Mucosa of rectum (tissue), 2 donors: Measurements from ENCODE around the gene TRAF2.

Experiments
- H3K27ac ChIP-seq, 2 donors: one replicate each; pipeline ENCODE4 v1.7.0; 2013; ENCODE audit warnings: inconsistent platforms in 2 of 2, low read depth in 2 of 2, low read length in 2 of 2
- H3K27me3 ChIP-seq, 2 donors: one replicate each; pipeline ENCODE4 v1.7.0; 2013; ENCODE audit warnings: low read length in 2 of 2; ENCODE audit not compliant: control insufficient read depth in 2 of 2, insufficient read depth in 2 of 2
- H3K36me3 ChIP-seq, 2 donors: one replicate each; pipeline ENCODE4 v1.7.0; 2013; ENCODE audit warnings: low read length in 2 of 2; ENCODE audit not compliant: control insufficient read depth in 2 of 2, insufficient read depth in 2 of 2
- H3K4me1 ChIP-seq, 2 donors: one replicate each; pipeline ENCODE4 v1.7.0; 2013; ENCODE audit warnings: low read length in 2 of 2, mild to moderate bottlenecking in 1 of 2; ENCODE audit not compliant: control insufficient read depth in 2 of 2, insufficient read depth in 2 of 2
- H3K4me3 ChIP-seq, 2 donors: one replicate each; pipeline ENCODE4 v1.7.0; 2013; ENCODE audit warnings: low read length in 2 of 2
- H3K9ac ChIP-seq, 2 donors: one replicate each; pipeline ENCODE4 v1.7.0; 2013; ENCODE audit warnings: low read length in 2 of 2, low read depth in 1 of 2, mild to moderate bottlenecking in 1 of 2
- H3K9me3 ChIP-seq, 2 donors: one replicate each; pipeline ENCODE4 v1.7.0; 2013; ENCODE audit warnings: low read length in 2 of 2; ENCODE audit not compliant: control insufficient read depth in 2 of 2
- donor health status: healthy.
- donor health status: Normal muscosa, but diverticular disease.

The TRAF2 gene

GRCh38 chr9:136854113-136854841 lies 32.0 kb upstream of the TRAF2 start:
- H3K4me1 ChIP-seq: peaks cover 39 to 42% of the 10 kb centered on the region in 2 donors
- no peak overlapping the region for H3K4me3 ChIP-seq
- H3K27me3 ChIP-seq: no peaks in the 10 kb centered on the region
- no peaks in the 10 kb centered on the region for H3K9me3 ChIP-seq
- no peak overlapping the region for H3K9ac ChIP-seq
- peaks cover 4 to 10% of the 10 kb centered on the region in 2 donors for H3K36me3 ChIP-seq
- no peak overlapping the region for H3K27ac ChIP-seq

DNA sequence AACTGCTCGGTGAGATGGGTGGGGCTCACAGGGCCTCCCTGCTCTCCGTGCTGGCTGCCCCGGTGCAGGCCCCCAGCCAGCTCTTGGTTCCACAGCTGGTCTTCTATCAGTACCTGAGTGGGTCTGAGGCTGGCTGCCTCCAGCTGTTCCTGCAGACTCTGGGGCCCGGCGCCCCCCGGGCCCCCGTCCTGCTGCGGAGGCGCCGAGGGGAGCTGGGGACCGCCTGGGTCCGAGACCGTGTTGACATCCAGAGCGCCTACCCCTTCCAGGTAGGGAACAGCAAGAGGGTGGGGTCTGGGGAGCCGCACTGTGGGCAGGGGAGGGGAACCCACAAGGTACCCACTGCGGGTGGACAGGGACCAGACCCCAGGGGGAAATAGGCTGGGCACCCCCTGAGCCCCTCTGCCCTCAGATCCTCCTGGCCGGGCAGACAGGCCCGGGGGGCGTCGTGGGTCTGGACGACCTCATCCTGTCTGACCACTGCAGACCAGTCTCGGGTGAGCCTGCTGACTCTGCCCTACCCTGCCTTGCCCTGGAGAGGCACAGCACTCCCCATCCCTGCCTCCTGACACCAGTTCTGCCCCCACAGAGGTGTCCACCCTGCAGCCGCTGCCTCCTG lies 31.4 kb upstream of the TRAF2 start:
- H3K27ac ChIP-seq: no peak overlapping the region
- no peaks in the 10 kb centered on the region for H3K9me3 ChIP-seq
- peaks cover 43 to 44% of the 10 kb centered on the region in 2 donors for H3K4me1 ChIP-seq
- no peak overlapping the region for H3K9ac ChIP-seq
- H3K4me3 ChIP-seq: no peak overlapping the region
- H3K27me3 ChIP-seq: no peaks in the 10 kb centered on the region
- peaks cover 4 to 10% of the 10 kb centered on the region in 2 donors for H3K36me3 ChIP-seq

GRCh38 chr9:136855461-136856078 lies 30.7 kb upstream of the TRAF2 start:
- H3K36me3 ChIP-seq: peaks cover 6 to 8% of the 10 kb centered on the region in 2 donors
- H3K27me3 ChIP-seq: no peaks in the 10 kb centered on the region

GRCh38 chr9:136856079-136856476 lies 30.2 kb upstream of the TRAF2 start:
- Histone ChIP-seq H3K4me1 (peaks cover 40 to 47% of the 10 kb centered on the region in 2 donors), H3K27ac (no peak overlapping the region), H3K27me3 (no peaks in the 10 kb centered on the region), H3K9me3 (no peaks in the 10 kb centered on the region), H3K36me3 (peaks cover 6% of the 10 kb centered on the region in 2 donors), H3K9ac (peak overlapping the region in 1 of 2 donors; percentile 20), H3K4me3 (no peak overlapping the region)

More at GRCh38 chr9:136855461-136856078, 30.7 kb upstream of the TRAF2 start:
- peak overlapping the region in 1 of 2 donors; percentile 20 for H3K9ac ChIP-seq
- peaks cover 42 to 44% of the 10 kb centered on the region in 2 donors for H3K4me1 ChIP-seq
- H3K9me3 ChIP-seq: no peaks in the 10 kb centered on the region
- H3K4me3 ChIP-seq: no peak overlapping the region
- H3K27ac ChIP-seq: no peak overlapping the region

DNA sequence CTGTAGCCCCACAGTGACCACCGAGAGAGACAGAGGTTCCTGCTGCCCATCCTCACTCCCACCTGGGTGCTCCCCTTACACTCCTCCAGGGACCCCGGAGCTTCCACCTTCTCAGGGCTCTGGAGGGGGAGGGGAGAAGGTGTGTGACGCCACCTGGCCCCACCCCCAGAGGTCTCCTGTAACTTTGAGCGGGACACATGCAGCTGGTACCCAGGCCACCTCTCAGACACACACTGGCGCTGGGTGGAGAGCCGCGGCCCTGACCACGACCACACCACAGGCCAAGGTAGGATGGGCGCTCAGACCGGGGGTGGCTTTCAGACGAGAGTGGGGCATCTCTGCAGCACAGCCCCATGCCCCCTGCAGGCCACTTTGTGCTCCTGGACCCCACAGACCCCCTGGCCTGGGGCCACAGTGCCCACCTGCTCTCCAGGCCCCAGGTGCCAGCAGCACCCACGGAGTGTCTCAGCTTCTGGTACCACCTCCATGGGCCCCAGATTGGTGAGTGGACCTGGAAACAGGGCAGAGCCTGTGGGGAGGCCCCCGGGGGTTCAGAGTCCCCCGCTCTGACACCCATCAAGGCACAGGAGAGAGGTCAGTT lies 29.7 kb upstream of the TRAF2 start:
- Histone ChIP-seq H3K36me3 (peaks cover 9 to 10% of the 10 kb centered on the region in 2 donors), H3K9me3 (no peaks in the 10 kb centered on the region), H3K27me3 (no peaks in the 10 kb centered on the region), H3K27ac (peak overlapping the region; percentile 95 to 96), H3K9ac (peak overlapping the region in 1 of 2 donors; percentile 80), H3K4me3 (no peak overlapping the region), H3K4me1 (peaks cover 45 to 53% of the 10 kb centered on the region in 2 donors)

DNA sequence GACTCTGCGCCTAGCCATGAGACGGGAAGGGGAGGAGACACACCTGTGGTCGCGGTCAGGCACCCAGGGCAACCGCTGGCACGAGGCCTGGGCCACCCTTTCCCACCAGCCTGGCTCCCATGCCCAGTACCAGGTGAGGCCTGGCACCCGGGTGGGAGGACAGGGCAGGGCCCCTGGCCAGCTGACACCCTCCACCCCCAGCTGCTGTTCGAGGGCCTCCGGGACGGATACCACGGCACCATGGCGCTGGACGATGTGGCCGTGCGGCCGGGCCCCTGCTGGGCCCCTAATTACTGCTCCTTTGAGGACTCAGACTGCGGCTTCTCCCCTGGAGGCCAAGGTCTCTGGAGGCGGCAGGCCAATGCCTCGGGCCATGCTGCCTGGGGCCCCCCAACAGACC lies 29.1 kb upstream of the TRAF2 start:
- Histone ChIP-seq H3K36me3 (peaks cover 14 to 15% of the 10 kb centered on the region in 2 donors), H3K4me1 (peaks cover 47 to 57% of the 10 kb centered on the region in 2 donors)

GRCh38 chr9:136857581-136858412 lies 28.5 kb upstream of the TRAF2 start:
- H3K27me3 ChIP-seq: no peaks in the 10 kb centered on the region
- H3K27ac ChIP-seq: peak overlapping the region; percentile 95 to 96
- no peaks in the 10 kb centered on the region for H3K9me3 ChIP-seq
- H3K4me1 ChIP-seq: peaks cover 47 to 57% of the 10 kb centered on the region in 2 donors
- H3K4me3 ChIP-seq: peak overlapping the region in 1 of 2 donors; percentile 16
- peak overlapping the region; percentile 52 to 80 for H3K9ac ChIP-seq
- peaks cover 21% of the 10 kb centered on the region in 2 donors for H3K36me3 ChIP-seq

More for the DNA sequence above, 29.1 kb upstream of the TRAF2 start:
- Histone ChIP-seq H3K4me3 (no peak overlapping the region), H3K27me3 (no peaks in the 10 kb centered on the region), H3K27ac (peak overlapping the region; percentile 95 to 96), H3K9ac (peak overlapping the region in 1 of 2 donors; percentile 80), H3K9me3 (no peaks in the 10 kb centered on the region)

- peak overlapping the region; percentile 95 to 96 for H3K27ac ChIP-seq
Observed at GRCh38 chr9:136858452-136858843, 27.9 kb upstream of the TRAF2 start.

More at GRCh38 chr9:136858452-136858843, 27.9 kb upstream of the TRAF2 start:
- peaks cover 27 to 28% of the 10 kb centered on the region in 2 donors for H3K36me3 ChIP-seq
- H3K4me3 ChIP-seq: peak overlapping the region in 1 of 2 donors; percentile 16
- no peaks in the 10 kb centered on the region for H3K27me3 ChIP-seq
- H3K4me1 ChIP-seq: peaks cover 47 to 57% of the 10 kb centered on the region in 2 donors
- peak overlapping the region; percentile 52 to 80 for H3K9ac ChIP-seq
- no peaks in the 10 kb centered on the region for H3K9me3 ChIP-seq
